Neuron (in vitro differentiated cells): ENCODE data around the gene RHOC.
"Not testable (repeated sequence)": the region's sequence is repeated elsewhere in the genome, so short reads cannot be mapped to it uniquely, and the experiment has no call there.

Experiments used
- H2AFZ ChIP-seq: one replicate; pipeline ENCODE4 v1.6.1; 2013; ENCODE audit warnings: low read depth, mild to moderate bottlenecking, inconsistent platforms, low read length, moderate library complexity
- H3K27me3 ChIP-seq: one replicate; pipeline ENCODE4 v1.6.1; 2013; ENCODE audit warnings: low read length; ENCODE audit not compliant: insufficient read depth
- H3K36me3 ChIP-seq: one replicate; pipeline ENCODE4 v1.6.1; 2013; ENCODE audit warnings: low read length; ENCODE audit not compliant: insufficient read depth
- H3K4me1 ChIP-seq: one replicate; pipeline ENCODE4 v1.6.1; 2013; ENCODE audit warnings: low read length; ENCODE audit not compliant: insufficient read depth
- H3K4me3 ChIP-seq: 2 replicates; pipeline ENCODE4 v1.5.1; 2013; ENCODE audit warnings: mild to moderate bottlenecking, low read length, moderate library complexity
- H3K9me3 ChIP-seq: one replicate; pipeline ENCODE4 v1.6.1; 2013; ENCODE audit warnings: low read length

RHOC gene

GRCh38 chr1:112706505-112707220 is at the start of gene RHOC:
Gene RHOC (minus strand): TSS chr1:112707127. CDS start chr1:112703799, 3,328 bp downstream.
- peak within 1 kb of the TSS; percentile 83 for H2AFZ ChIP-seq
- peaks cover 12% of the 10 kb centered on the region for H3K36me3 ChIP-seq
- H3K4me3 ChIP-seq = peak within 1 kb of the TSS; percentile 76
- H3K9me3 ChIP-seq = no peaks in the 10 kb centered on the region
- peaks cover 30% of the 10 kb centered on the region for H3K4me1 ChIP-seq
- H3K27me3 ChIP-seq = peaks cover 23% of the 10 kb centered on the region

GRCh38 chr1:112754116-112754628 is 47.2 kb upstream of the RHOC start:
- H3K4me1 ChIP-seq = no peaks in the 10 kb centered on the region
- no peaks in the 10 kb centered on the region for H3K27me3 ChIP-seq
- no peak overlapping the region for H2AFZ ChIP-seq
- no peaks in the 10 kb centered on the region for H3K9me3 ChIP-seq
- no peaks in the 10 kb centered on the region for H3K36me3 ChIP-seq
- no peak overlapping the region for H3K4me3 ChIP-seq

GRCh38 chr1:112748396-112748795 is 41.5 kb upstream of the RHOC start:
- no peaks in the 10 kb centered on the region for H3K4me1 ChIP-seq
- peaks cover 7% of the 10 kb centered on the region for H3K9me3 ChIP-seq
- H3K27me3 ChIP-seq = peaks cover 18% of the 10 kb centered on the region
- no peak overlapping the region for H3K4me3 ChIP-seq
- H3K36me3 ChIP-seq = no peaks in the 10 kb centered on the region
- H2AFZ ChIP-seq = no peak overlapping the region

- no peaks in the 10 kb centered on the region for H3K4me1 ChIP-seq
- H3K36me3 ChIP-seq = no peaks in the 10 kb centered on the region
- peak overlapping the region; percentile 33 for H2AFZ ChIP-seq
- H3K27me3 ChIP-seq = peaks cover 21% of the 10 kb centered on the region
- no peak overlapping the region for H3K4me3 ChIP-seq
- peaks cover 7% of the 10 kb centered on the region for H3K9me3 ChIP-seq
Observed at GRCh38 chr1:112744009-112744578, 37.2 kb upstream of the RHOC start.

GRCh38 chr1:112743174-112744008 is 36.5 kb upstream of the RHOC start:
- H3K9me3 ChIP-seq = peaks cover 7% of the 10 kb centered on the region
- H3K4me1 ChIP-seq = no peaks in the 10 kb centered on the region
- no peak overlapping the region for H2AFZ ChIP-seq
- no peaks in the 10 kb centered on the region for H3K36me3 ChIP-seq
- H3K27me3 ChIP-seq = peaks cover 21% of the 10 kb centered on the region
- H3K4me3 ChIP-seq = no peak overlapping the region

GRCh38 chr1:112737573-112737972 is 30.6 kb upstream of the RHOC start:
- Histone ChIP-seq H3K4me3 (no peak overlapping the region), H3K36me3 (no peaks in the 10 kb centered on the region), H2AFZ (no peak overlapping the region), H3K9me3 (no peaks in the 10 kb centered on the region), H3K27me3 (no peaks in the 10 kb centered on the region), H3K4me1 (no peaks in the 10 kb centered on the region)

GRCh38 chr1:112735752-112736151 is 28.8 kb upstream of the RHOC start:
- no peak overlapping the region for H3K4me3 ChIP-seq

GRCh38 chr1:112731451-112731850 is 24.5 kb upstream of the RHOC start:
- Histone ChIP-seq H3K9me3 (no peaks in the 10 kb centered on the region), H3K4me1 (peaks cover 4% of the 10 kb centered on the region), H3K27me3 (no peaks in the 10 kb centered on the region), H2AFZ (no peak overlapping the region), H3K36me3 (no peaks in the 10 kb centered on the region), H3K4me3 (no peak overlapping the region)

More at GRCh38 chr1:112735752-112736151, 28.8 kb upstream of the RHOC start:
- Histone ChIP-seq H3K27me3 (no peaks in the 10 kb centered on the region), H3K36me3 (no peaks in the 10 kb centered on the region), H3K9me3 (no peaks in the 10 kb centered on the region), H3K4me1 (no peaks in the 10 kb centered on the region), H2AFZ (no peak overlapping the region)

- Histone ChIP-seq H3K4me3 (no peak overlapping the region), H2AFZ (no peak overlapping the region), H3K4me1 (peaks cover 4% of the 10 kb centered on the region), H3K36me3 (no peaks in the 10 kb centered on the region), H3K27me3 (no peaks in the 10 kb centered on the region), H3K9me3 (no peaks in the 10 kb centered on the region)
Observed at GRCh38 chr1:112729909-112730308, 23.0 kb upstream of the RHOC start.

GRCh38 chr1:112729011-112729410 is 22.1 kb upstream of the RHOC start:
- H3K36me3 ChIP-seq, H3K27me3 ChIP-seq, H3K4me1 ChIP-seq, H2AFZ ChIP-seq, H3K4me3 ChIP-seq, H3K9me3 ChIP-seq: not testable (repeated sequence)

- H3K36me3 ChIP-seq, H3K4me1 ChIP-seq, H2AFZ ChIP-seq, H3K27me3 ChIP-seq, H3K9me3 ChIP-seq, H3K4me3 ChIP-seq: not testable (repeated sequence)
Observed at GRCh38 chr1:112728306-112728971, 21.5 kb upstream of the RHOC start.

- H3K4me3 ChIP-seq = no peak overlapping the region
- H3K9me3 ChIP-seq = no peaks in the 10 kb centered on the region
- no peaks in the 10 kb centered on the region for H3K27me3 ChIP-seq
- no peaks in the 10 kb centered on the region for H3K36me3 ChIP-seq
- H3K4me1 ChIP-seq = peaks cover 9% of the 10 kb centered on the region
- no peak overlapping the region for H2AFZ ChIP-seq
Observed at GRCh38 chr1:112727716-112728115, 20.8 kb upstream of the RHOC start.

GRCh38 chr1:112724240-112724639 is 17.3 kb upstream of the RHOC start:
- not testable (repeated sequence) for H3K9me3 ChIP-seq, H3K4me3 ChIP-seq, H3K36me3 ChIP-seq, H2AFZ ChIP-seq
- H3K4me1 ChIP-seq = peaks cover 15% of the 10 kb centered on the region
- H3K27me3 ChIP-seq = peaks cover 14% of the 10 kb centered on the region
